ENCODE data around the gene OR5AC2.

GRCh38 chr3:98095882-98096281 is 8.9 kb downstream of the OR5AC2 start:
- TF ChIP-seq POLR2AphosphoS5 (IDR thresholded peaks at IDR 0.05; ENCODE audit: low read depth) (no peak), REST (IDR thresholded peaks at IDR 0.05; ENCODE audit: unreplicated experiment) (no peak), ZNF114 (CRISPR knock-in tag; IDR thresholded peaks at IDR 0.05) (no peak), CTCF (conservative IDR thresholded peaks at IDR 0.05; ENCODE audit: low read depth in 2 of 2) (no peak), EZH2 (IDR thresholded peaks at IDR 0.05; ENCODE audit: low read depth, unreplicated experiment) (no peak), CREB1 (CRISPR knock-in tag; IDR thresholded peaks at IDR 0.05; ENCODE audit: low read depth) (no peak), JUNB (IDR thresholded peaks at IDR 0.05; ENCODE audit: unreplicated experiment) (no peak), EZH2phosphoT487 (IDR thresholded peaks at IDR 0.05; ENCODE audit: unreplicated experiment) (no peak), ZNF331 (CRISPR knock-in tag; IDR thresholded peaks at IDR 0.05; ENCODE audit: low read depth) (no peak)

All from GM23338 (cell line).